HCT116 (cell line): ENCODE data around the gene AGL. TPM values are rescaled to one million over a fixed set of nuclear protein-coding genes. Genes with fewer than 3 reads are reported as not detected.
A peak's percentile ranks its signal among the peaks of the same experiment; 100 is the strongest.
"Not testable (repeated sequence)": the region's sequence is repeated elsewhere in the genome, so short reads cannot be mapped to it uniquely, and the experiment has no call there.

Experiments
- ATAC-seq: fragments of 200-7000 bp; cut with Tn5 transposase; 2 replicates; pipeline ENCODE4 v1.9.1; 2020; ENCODE audit warnings: mild to moderate bottlenecking, moderate library complexity
- BruUV-seq: library from RNA; stranded (reverse); fragments of 400-500 nt; replicated peaks from 2 replicates; lab custom pipeline; 2021; lab: Mats Ljungman, UMichigan
- CTCF ChIA-PET: fragments of 300-600 bp; sonication (Branson Sonifier 250); formaldehyde crosslinking; loops from one replicate; lab custom pipeline; 2021; ENCODE audit warnings: antibody characterized with exemption; lab: Charles Lee
- POLR2A ChIA-PET: fragments of 300-600, 350-600 bp; sonication (Branson Sonifier 250); formaldehyde crosslinking; loops from one replicate; lab custom pipeline; 2021; ENCODE audit warnings: antibody characterized with exemption; lab: Charles Lee
- RAD21 ChIA-PET, 2 experiments: fragments of 300-600 bp; sonication (Branson Sonifier 250); formaldehyde crosslinking; loops; one replicate each; lab custom pipeline; 2023; ENCODE audit warnings: low total read pairs in 2 of 2; ENCODE audit not compliant: uncharacterized antibody in 2 of 2, unreplicated experiment in 2 of 2, low non-redundant PET in 1 of 2; lab: Charles Lee
- DNase-seq: peaks from one replicate; pipeline ENCODE4 v3.0.0-alpha.2; 2010; ENCODE audit warnings: low read depth, low spot score
- H2AFZ ChIP-seq: fragments of 200-600 bp; shearing (Covaris generic), sonication (generic); 2 replicates; pipeline ENCODE4 v1.6.1; 2017; ENCODE audit warnings: low read depth, mixed run types, mixed read lengths, antibody characterized with exemption, low read length; ENCODE audit not compliant: poor library complexity, severe bottlenecking
- H3K27ac ChIP-seq: 2 replicates; pipeline ENCODE4 v1.5.1; 2012; ENCODE audit warnings: low read depth, low read length
- H3K27me3 ChIP-seq: fragments of 200-600 bp; sonication (generic); 2 replicates; pipeline ENCODE4 v1.6.1; 2016; ENCODE audit warnings: mixed run types, low read length, mixed read lengths; ENCODE audit not compliant: insufficient read depth
- H3K36me3 ChIP-seq, 2 experiments: fragments of 200-500 bp in 1 of 2; fragments of 200-600 bp in 1 of 2; sonication (Bioruptor generic) in 1 of 2; sonication (generic) in 1 of 2; 2 replicates each; pipeline versions ENCODE4 v1.5.1 to v1.6.1; 2014 to 2016; ENCODE audit warnings: low read length in 2 of 2, inconsistent platforms in 1 of 2, mixed read lengths in 1 of 2, mixed run types in 1 of 2; ENCODE audit not compliant: insufficient read depth in 2 of 2, control insufficient read depth in 1 of 2
- H3K4me1 ChIP-seq, 2 experiments: fragments of 200-600 bp in 1 of 2; sonication (generic) in 1 of 2; 2 replicates each; pipeline versions ENCODE4 v1.5.1 to v1.6.1; 2012 to 2017; ENCODE audit warnings: low read length in 2 of 2, inconsistent platforms in 1 of 2, mild to moderate bottlenecking in 1 of 2, mixed read lengths in 1 of 2, mixed run types in 1 of 2, moderate library complexity in 1 of 2; ENCODE audit not compliant: insufficient read depth in 2 of 2, control insufficient read depth in 1 of 2
- H3K4me2 ChIP-seq: fragments of 200-600 bp; sonication (generic); 2 replicates; pipeline ENCODE4 v1.6.1; 2017; ENCODE audit warnings: mixed run types, low read length, mixed read lengths
- H3K4me3 ChIP-seq, 2 experiments: fragments of 200-600 bp in 1 of 2; sonication (generic) in 1 of 2; replicated peaks in 1 of 2; 2 replicates each; pipeline ENCODE4 v1.5.1; 2011 to 2016; ENCODE audit warnings: low read length in 2 of 2, control low read depth in 1 of 2, low read depth in 1 of 2, mild to moderate bottlenecking in 1 of 2, mixed read lengths in 1 of 2, mixed run types in 1 of 2
- H3K79me2 ChIP-seq: fragments of 200-600 bp; sonication (generic); 2 replicates; pipeline ENCODE4 v1.6.1; 2017; ENCODE audit warnings: mild to moderate bottlenecking, mixed run types, low read length, moderate library complexity, mixed read lengths; ENCODE audit not compliant: insufficient read depth
- H3K9ac ChIP-seq: fragments of 200-600 bp; sonication (generic); 2 replicates; pipeline ENCODE4 v1.6.1; 2016; ENCODE audit warnings: low read length, mixed read lengths
- H3K9me2 ChIP-seq: fragments of 200-600 bp; sonication (generic), shearing (Covaris generic); 2 replicates; pipeline ENCODE4 v1.6.1; 2017; ENCODE audit warnings: mixed run types, mild to moderate bottlenecking, moderate library complexity; ENCODE audit not compliant: insufficient read depth
- H3K9me3 ChIP-seq, 2 experiments: fragments of 200-500 bp in 1 of 2; fragments of 200-600 bp in 1 of 2; sonication (Bioruptor generic) in 1 of 2; sonication (generic) in 1 of 2; 2 replicates each; pipeline ENCODE4 v1.6.1; 2014 to 2017; ENCODE audit warnings: low read length in 2 of 2, mixed read lengths in 2 of 2, inconsistent platforms in 1 of 2, low read depth in 1 of 2, mild to moderate bottlenecking in 1 of 2, mixed run types in 1 of 2, moderate library complexity in 1 of 2; ENCODE audit not compliant: control insufficient read depth in 1 of 2, insufficient read depth in 1 of 2
- H4K20me1 ChIP-seq: fragments of 200-600 bp; sonication (generic), shearing (Covaris generic); 2 replicates; pipeline ENCODE4 v1.6.1; 2017; ENCODE audit warnings: mixed run types, mild to moderate bottlenecking, moderate library complexity; ENCODE audit not compliant: insufficient read depth
- EZH2phosphoT487 ChIP-seq: fragments of 200-600 bp; IDR thresholded peaks from 2 replicates; pipeline ENCODE4 v1.6.1; 2018; ENCODE audit warnings: antibody characterized with exemption, borderline replicate concordance
- JUND ChIP-seq: IDR thresholded peaks from 2 replicates; pipeline ENCODE4 v1.6.1; 2012
- RAD21 ChIP-seq: IDR thresholded peaks from 2 replicates; pipeline ENCODE4 v1.6.1; 2012; ENCODE audit warnings: low read depth, mild to moderate bottlenecking
- REST ChIP-seq: IDR thresholded peaks from 2 replicates; pipeline ENCODE4 v1.6.1; 2012; ENCODE audit warnings: low read depth
- SIN3A ChIP-seq: IDR thresholded peaks from 2 replicates; pipeline ENCODE4 v1.6.1; 2012; ENCODE audit warnings: low read depth
- YY1 ChIP-seq: IDR thresholded peaks from 2 replicates; pipeline ENCODE4 v1.6.1; 2011; ENCODE audit warnings: low read length, low read depth, moderate library complexity, mild to moderate bottlenecking; ENCODE audit not compliant: insufficient replicate concordance; ENCODE audit errors: extremely low read depth
- intact Hi-C: fragments of 100-400 bp; cut with micrococcal nuclease; formaldehyde crosslinking; loops from 2 replicates; pipeline ENCODE4 v1.10.0; 2022
- total RNA-seq: library from RNA; stranded (reverse); gene quantifications from one replicate; pipeline ENCODE4 v1.2.1, GENCODE V29; 2021; ENCODE audit not compliant: unreplicated experiment

AGL gene
- total RNA-seq, 1 experiment from 2014 or later = 19.4 TPM

- TF ChIP-seq REST = no peak
- 0 out of 2 replicates have a peak, but pooled peaks have one; percentile 10 for TF ChIP-seq RAD21
- peak; percentile 98 for TF ChIP-seq SIN3A
Measured at GRCh38 chr1:99969729-99970621, 119.8 kb downstream of the AGL start, which contains the start of gene SLC35A3 (continued).

GRCh38 chr1:99970713-99971255, 120.6 kb downstream of the AGL start:
- Histone ChIP-seq H3K9ac (peak overlapping the region; percentile 65), H3K4me3 (peak overlapping the region; percentile 59 to 65), H3K4me1 (peaks cover 10 to 28% of the 10 kb centered on the region in 2 experiments), H3K4me2 (peak overlapping the region; percentile 83), H3K79me2 (peaks cover 41% of the 10 kb centered on the region), H3K9me3 (no peaks in the 10 kb centered on the region), H3K27me3 (no peaks in the 10 kb centered on the region), H3K9me2 (no peaks in the 10 kb centered on the region), H3K36me3 (no peaks in the 10 kb centered on the region; a peak in 1 of 4 replicates), H2AFZ (no peak overlapping the region), H4K20me1 (no peaks in the 10 kb centered on the region), H3K27ac (peak overlapping the region; percentile 74)
- TF ChIP-seq JUND (no peak), YY1 (peak; percentile 43), EZH2phosphoT487 (no peak)
- ChIA-PET CTCF (no interaction called here), RAD21 (no interaction called here), POLR2A (interaction anchor here (1.1 kb wide), 1 partner anchor 27 kb away, joined by 4 read pairs; no protein-coding TSS in a partner anchor)
- intact Hi-C loops = loop anchor here (5.0 to 10.0 kb wide), 2 partner anchors 162 to 384 kb away; partner anchors contain the start of genes CDC14A, SASS6 and TRMT13
- no TSS peak for BruUV-seq
- peak; percentile 15 for DNase-seq
- ATAC-seq = no peak

GRCh38 chr1:99972066-99972465, 121.9 kb downstream of the AGL start:
- DNase-seq, H3K36me3 ChIP-seq, ATAC-seq, H4K20me1 ChIP-seq, H2AFZ ChIP-seq, BruUV-seq, H3K27me3 ChIP-seq, POLR2A ChIA-PET, RAD21 ChIA-PET, H3K9ac ChIP-seq, H3K9me2 ChIP-seq, CTCF ChIA-PET, H3K27ac ChIP-seq, H3K9me3 ChIP-seq: not testable (repeated sequence)
- Histone ChIP-seq H3K4me3 (0 out of 4 replicates have a peak overlapping the region, but pooled peaks of 1 of the 2 experiments have one; percentile 65), H3K79me2 (peaks cover 41% of the 10 kb centered on the region), H3K4me1 (peaks cover 10 to 28% of the 10 kb centered on the region in 2 experiments), H3K4me2 (peak overlapping the region; percentile 83)
- intact Hi-C loops = loop anchor here (5.0 to 10.0 kb wide), 2 partner anchors 160 to 383 kb away; partner anchors contain the start of genes CDC14A, SASS6 and TRMT13
